ENCODE results near the gene SH3BGR. TPM values are rescaled to one million over a fixed set of nuclear protein-coding genes. Genes with fewer than 3 reads are reported as not detected.

SH3BGR gene
- total and polyA plus RNA-seq, 2 donors (not counting 3 experiments of a cell fraction or from before 2014, with no cell fraction given): 1.1 TPM; not detected in 1

DNA sequence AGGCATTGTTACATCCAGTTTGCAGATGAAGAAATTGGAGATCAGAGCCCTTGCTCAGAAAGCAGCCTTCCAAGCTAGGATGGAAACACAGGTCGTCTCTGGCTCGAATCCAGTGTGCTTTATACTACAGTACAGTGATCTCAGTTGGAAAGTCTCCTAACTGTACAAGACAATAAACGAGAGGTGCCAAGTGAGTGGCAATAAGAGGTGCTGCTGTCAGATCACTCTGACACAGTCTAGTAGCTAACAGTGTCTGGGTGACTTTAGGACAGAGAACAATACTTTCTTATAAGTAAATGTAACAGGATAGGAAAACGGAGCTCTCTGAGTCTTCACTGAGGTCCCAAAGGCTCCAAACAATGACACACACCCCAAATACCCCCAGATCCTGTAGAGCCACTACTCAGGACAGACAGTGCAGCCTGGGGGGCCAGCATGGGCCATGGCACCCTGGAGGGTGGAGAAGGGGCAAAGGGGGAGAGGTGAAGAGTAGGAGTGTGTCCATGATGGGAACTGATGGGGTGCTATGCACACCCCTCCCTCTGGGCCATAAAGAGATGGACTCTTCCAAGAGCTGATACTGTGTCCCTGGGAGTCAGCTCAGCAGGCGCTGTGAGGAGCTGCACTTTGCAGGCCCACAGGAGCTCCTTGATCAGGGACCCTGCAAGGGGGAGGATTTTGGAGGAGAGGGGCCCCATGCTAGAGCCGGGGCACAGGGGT lies 3.3 kb downstream of the SH3BGR start:
- Histone ChIP-seq H3K36me3 (ENCODE audit: control insufficient read depth in 2 of 2, extremely low read depth in 1 of 2, insufficient read depth in 2 of 2, low read length in 2 of 2) (no peaks in the 10 kb centered on the region), H3K9me3 (replicated peaks; ENCODE audit: control insufficient read depth, insufficient read depth, low read length) (no peaks in the 10 kb centered on the region), H3K4me3 (replicated peaks in 1 of 3; ENCODE audit: insufficient read depth in 1 of 3, low read depth in 1 of 3, low read length in 3 of 3) (no peak overlapping the region), H2AFZ (ENCODE audit: low read depth, low read length) (no peak overlapping the region), H3K27me3 (ENCODE audit: control insufficient read depth in 2 of 2, insufficient read depth in 2 of 2, low read length in 2 of 2) (peaks cover 0 to 5% of the 10 kb centered on the region in 2 experiments), H3K9me1 (replicated peaks; ENCODE audit: control insufficient read depth, extremely low read depth, insufficient read depth, low read length) (no peaks in the 10 kb centered on the region), H3K79me2 (ENCODE audit: control insufficient read depth, insufficient read depth, low read length) (no peaks in the 10 kb centered on the region), H4K20me1 (replicated peaks; ENCODE audit: control insufficient read depth, extremely low read depth, insufficient read depth, low read length) (no peaks in the 10 kb centered on the region), H3K27ac (ENCODE audit: insufficient read depth, low read depth, low read length) (no peak overlapping the region), H3K9ac (replicated peaks; ENCODE audit: extremely low read depth, insufficient read depth, low read length) (no peak overlapping the region), H3K4me2 (ENCODE audit: insufficient read depth, low read length) (no peak overlapping the region), H3K4me1 (ENCODE audit: control insufficient read depth, extremely low read depth, insufficient read depth, low read length) (no peaks in the 10 kb centered on the region)
- TF ChIP-seq, protein P1, sequence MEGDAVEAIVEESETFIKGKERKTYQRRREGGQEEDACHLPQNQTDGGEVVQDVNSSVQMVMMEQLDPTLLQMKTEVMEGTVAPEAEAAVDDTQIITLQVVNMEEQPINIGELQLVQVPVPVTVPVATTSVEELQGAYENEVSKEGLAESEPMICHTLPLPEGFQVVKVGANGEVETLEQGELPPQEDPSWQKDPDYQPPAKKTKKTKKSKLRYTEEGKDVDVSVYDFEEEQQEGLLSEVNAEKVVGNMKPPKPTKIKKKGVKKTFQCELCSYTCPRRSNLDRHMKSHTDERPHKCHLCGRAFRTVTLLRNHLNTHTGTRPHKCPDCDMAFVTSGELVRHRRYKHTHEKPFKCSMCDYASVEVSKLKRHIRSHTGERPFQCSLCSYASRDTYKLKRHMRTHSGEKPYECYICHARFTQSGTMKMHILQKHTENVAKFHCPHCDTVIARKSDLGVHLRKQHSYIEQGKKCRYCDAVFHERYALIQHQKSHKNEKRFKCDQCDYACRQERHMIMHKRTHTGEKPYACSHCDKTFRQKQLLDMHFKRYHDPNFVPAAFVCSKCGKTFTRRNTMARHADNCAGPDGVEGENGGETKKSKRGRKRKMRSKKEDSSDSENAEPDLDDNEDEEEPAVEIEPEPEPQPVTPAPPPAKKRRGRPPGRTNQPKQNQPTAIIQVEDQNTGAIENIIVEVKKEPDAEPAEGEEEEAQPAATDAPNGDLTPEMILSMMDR (IDR thresholded peaks at IDR 0.05; ENCODE audit: extremely low read depth in 1 of 2, insufficient read depth in 1 of 2, low read depth in 1 of 2, low read length in 2 of 2): no peak
- intact Hi-C loops (cut with micrococcal nuclease): no loop called here
- ChIA-PET CTCF (no interaction called here), POLR2A (no interaction called here)
- dilution Hi-C loops (cut with MboI; ENCODE audit: extremely low pct_ligation_motif_present, low sequenced_read_pairs): no loop called here
- BruUV-seq (replicated peaks): no TSS peak
- FAIRE-seq (no peak), DNase-seq (ENCODE audit: low read depth, low spot score) (no peak)

DNA sequence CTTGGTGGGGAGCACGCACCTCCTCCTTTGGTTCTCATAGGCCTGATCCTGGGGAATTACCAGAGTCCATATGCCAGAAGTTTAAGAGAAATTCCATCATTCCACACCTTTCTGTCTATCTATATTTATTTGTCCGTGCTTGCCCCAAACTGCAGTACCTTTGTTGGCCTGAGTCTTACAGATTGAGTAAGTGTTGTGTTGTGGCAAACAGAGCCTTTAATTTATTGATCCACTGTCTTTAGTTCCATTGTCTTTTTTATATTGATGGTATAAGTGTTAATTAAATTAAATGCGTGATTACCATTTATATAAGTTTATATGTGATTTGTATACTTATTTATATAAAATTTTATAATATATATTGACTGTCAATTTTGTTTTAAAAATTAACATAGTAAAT lies 4.9 kb downstream of the SH3BGR start:
- Histone ChIP-seq H3K9ac (replicated peaks; ENCODE audit: extremely low read depth, insufficient read depth, low read length) (no peak overlapping the region), H3K79me2 (ENCODE audit: control insufficient read depth, insufficient read depth, low read length) (no peaks in the 10 kb centered on the region), H3K9me3 (replicated peaks; ENCODE audit: control insufficient read depth, insufficient read depth, low read length) (no peaks in the 10 kb centered on the region), H4K20me1 (replicated peaks; ENCODE audit: control insufficient read depth, extremely low read depth, insufficient read depth, low read length) (no peaks in the 10 kb centered on the region), H3K4me2 (ENCODE audit: insufficient read depth, low read length) (no peak overlapping the region), H3K27ac (ENCODE audit: insufficient read depth, low read depth, low read length) (no peak overlapping the region), H2AFZ (ENCODE audit: low read depth, low read length) (no peak overlapping the region), H3K36me3 (ENCODE audit: control insufficient read depth in 2 of 2, extremely low read depth in 1 of 2, insufficient read depth in 2 of 2, low read length in 2 of 2) (no peaks in the 10 kb centered on the region), H3K9me1 (replicated peaks; ENCODE audit: control insufficient read depth, extremely low read depth, insufficient read depth, low read length) (no peaks in the 10 kb centered on the region), H3K4me1 (ENCODE audit: control insufficient read depth, extremely low read depth, insufficient read depth, low read length) (no peaks in the 10 kb centered on the region), H3K4me3 (replicated peaks in 1 of 3; ENCODE audit: insufficient read depth in 1 of 3, low read depth in 1 of 3, low read length in 3 of 3) (no peak overlapping the region), H3K27me3 (ENCODE audit: control insufficient read depth in 2 of 2, insufficient read depth in 2 of 2, low read length in 2 of 2) (peaks cover 0 to 2% of the 10 kb centered on the region in 2 experiments)
- FAIRE-seq: no peak
- dilution Hi-C loops (cut with MboI; ENCODE audit: extremely low pct_ligation_motif_present, low sequenced_read_pairs): no loop called here
- no TSS peak for BruUV-seq (replicated peaks)
- intact Hi-C loops (cut with micrococcal nuclease): no loop called here
- ChIA-PET CTCF (no interaction called here), POLR2A (no interaction called here)
- DNase-seq (ENCODE audit: low read depth, low spot score): no peak
- TF ChIP-seq EZH2 (IDR thresholded peaks at IDR 0.05; ENCODE audit: borderline replicate concordance, low read depth, low read length, severe bottlenecking) (no peak), JUN (IDR thresholded peaks at IDR 0.05; ENCODE audit: borderline replicate concordance, insufficient read depth, insufficient read length, low read depth) (no peak), FOS (IDR thresholded peaks at IDR 0.05; ENCODE audit: borderline replicate concordance, insufficient read depth, low read length) (no peak), MAX (IDR thresholded peaks at IDR 0.05; ENCODE audit: insufficient read depth, insufficient read length) (no peak)
- TF ChIP-seq, protein P1 (IDR thresholded peaks at IDR 0.05; ENCODE audit: extremely low read depth in 1 of 2, insufficient read depth in 1 of 2, low read depth in 1 of 2, low read length in 2 of 2): peak in 1 of 2 donors; percentile 15

All from endothelial cell of umbilical vein (primary cell).